Activated naive CD4-positive, alpha-beta T cell treated with anti-CD3 and anti-CD28 coated beads, Interleukin-2, amount 50 U/mL, for 72 hours (primary cell): Measurements from ENCODE around the gene STIP1. TPM values are rescaled to one million over a fixed set of nuclear protein-coding genes. Genes with fewer than 3 reads are reported as not detected.

ENCODE experiments used
- ATAC-seq, 2 donors: fragments of 150-1000 bp; cut with Tn5 transposase; 2 replicates each; pipeline ENCODE4 v1.10.0; 2021; ENCODE audit warnings: mild to moderate bottlenecking in 2 of 2, moderate library complexity in 2 of 2
- DNase-seq, 2 donors: peaks; one replicate each; pipeline ENCODE4 v3.0.0; 2021 to 2022; ENCODE audit warnings: low spot score in 2 of 2
- H3K27ac Mint-ChIP-seq, 2 donors: one replicate each; pipeline ENCODE4 v1.8.0; 2022; ENCODE audit warnings: mild to moderate bottlenecking in 2 of 2, mixed read lengths in 2 of 2
- H3K36me3 Mint-ChIP-seq, 2 donors: one replicate each; pipeline ENCODE4 v1.8.0; 2022; ENCODE audit warnings: mixed read lengths in 2 of 2
- H3K9me3 Mint-ChIP-seq, 2 donors: one replicate each; pipeline ENCODE4 v1.8.0; 2022; ENCODE audit warnings: mixed read lengths in 2 of 2
- total RNA-seq, 2 donors: library from RNA; stranded (reverse); gene quantifications; one replicate each; pipeline ENCODE4 v1.2.3, GENCODE V29; 2022

The STIP1 gene
- total RNA-seq, 2 donors from 2014 or later, result 328 to 366 TPM

DNA sequence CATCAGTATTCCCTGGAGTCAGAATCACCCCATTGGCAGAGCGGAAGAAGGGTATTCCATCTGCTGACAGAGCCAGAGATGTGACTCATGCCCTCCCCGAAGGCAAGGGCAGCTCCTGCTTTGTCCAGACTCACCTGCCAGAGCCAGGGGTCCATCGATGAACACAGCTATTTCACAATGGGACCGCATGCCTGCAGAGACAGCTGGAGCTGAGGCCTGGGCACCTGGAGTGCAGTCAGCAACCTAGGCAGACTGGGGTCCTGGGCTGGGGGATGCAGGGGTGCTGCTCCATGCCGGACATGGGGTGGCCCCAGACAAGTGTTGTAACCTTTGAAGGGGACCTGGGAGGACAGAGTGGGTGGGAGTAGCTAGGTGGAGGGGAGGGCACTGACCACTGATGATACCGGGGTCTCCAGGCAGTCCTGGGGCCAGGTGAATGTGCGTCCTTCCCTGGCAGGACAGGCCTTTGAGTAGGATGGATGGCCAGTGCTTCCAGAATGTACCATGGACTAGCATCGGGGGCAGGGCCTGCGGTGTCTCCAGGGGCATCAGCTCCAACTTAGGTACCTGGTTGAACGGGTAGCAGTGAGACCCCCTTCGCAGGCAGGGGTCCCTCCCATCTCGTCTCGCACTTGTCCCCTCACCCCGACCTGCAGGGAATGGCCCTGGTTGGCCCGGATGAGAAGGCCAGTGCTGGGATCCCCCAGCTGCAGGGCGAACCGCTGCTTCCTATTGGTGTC, 38.4 kb downstream of the STIP1 start:
- DNase-seq, result no peak
- Mint-ChIP-seq H3K9me3 (no peaks in the 10 kb centered on the region), H3K36me3 (peaks cover 0 to 8% of the 10 kb centered on the region in 2 donors)

DNA sequence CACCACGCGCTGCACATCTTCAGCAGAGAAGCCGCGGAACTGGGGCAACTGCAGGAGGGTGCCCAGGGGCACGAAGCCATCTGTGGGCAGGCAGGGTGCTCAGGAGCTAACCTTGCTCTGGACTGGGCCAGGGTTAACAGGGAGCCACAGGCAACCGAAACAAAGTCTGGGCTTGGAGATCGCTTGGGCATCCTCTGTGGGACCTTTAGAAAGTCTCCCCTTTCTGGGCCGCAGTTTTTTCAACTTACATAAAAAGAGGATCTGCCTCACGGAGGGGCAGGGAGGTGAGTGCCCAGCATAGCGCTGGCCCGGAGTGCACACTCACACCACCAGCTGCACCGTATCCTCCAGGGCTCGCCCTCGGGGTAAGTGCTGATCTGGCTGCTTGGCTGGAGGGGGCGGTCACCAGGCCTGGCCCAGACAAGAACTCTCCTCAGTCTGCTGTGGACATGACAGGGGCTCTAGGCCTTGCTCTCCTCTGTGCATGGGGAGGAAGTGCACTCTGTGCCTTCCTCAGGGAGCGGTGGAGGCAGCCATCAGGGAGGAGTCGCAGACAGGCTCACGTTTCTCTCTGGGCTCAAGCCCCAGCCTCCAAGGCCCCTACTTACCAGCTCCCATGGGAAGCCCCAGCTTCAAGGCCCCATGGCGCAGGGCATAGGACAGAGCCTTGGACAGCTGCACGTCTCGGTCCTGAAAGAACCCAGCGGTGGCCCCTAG, 39.1 kb downstream of the STIP1 start:
- Mint-ChIP-seq H3K36me3 (peaks cover 0 to 8% of the 10 kb centered on the region in 2 donors), H3K27ac (peak overlapping the region; percentile 60 to 92), H3K9me3 (no peaks in the 10 kb centered on the region)
- ATAC-seq (no peak), DNase-seq (no peak)

More for the DNA sequence above, 38.4 kb downstream of the STIP1 start:
- peak overlapping the region; percentile 78 to 84 for H3K27ac Mint-ChIP-seq
- no peak for ATAC-seq

DNA sequence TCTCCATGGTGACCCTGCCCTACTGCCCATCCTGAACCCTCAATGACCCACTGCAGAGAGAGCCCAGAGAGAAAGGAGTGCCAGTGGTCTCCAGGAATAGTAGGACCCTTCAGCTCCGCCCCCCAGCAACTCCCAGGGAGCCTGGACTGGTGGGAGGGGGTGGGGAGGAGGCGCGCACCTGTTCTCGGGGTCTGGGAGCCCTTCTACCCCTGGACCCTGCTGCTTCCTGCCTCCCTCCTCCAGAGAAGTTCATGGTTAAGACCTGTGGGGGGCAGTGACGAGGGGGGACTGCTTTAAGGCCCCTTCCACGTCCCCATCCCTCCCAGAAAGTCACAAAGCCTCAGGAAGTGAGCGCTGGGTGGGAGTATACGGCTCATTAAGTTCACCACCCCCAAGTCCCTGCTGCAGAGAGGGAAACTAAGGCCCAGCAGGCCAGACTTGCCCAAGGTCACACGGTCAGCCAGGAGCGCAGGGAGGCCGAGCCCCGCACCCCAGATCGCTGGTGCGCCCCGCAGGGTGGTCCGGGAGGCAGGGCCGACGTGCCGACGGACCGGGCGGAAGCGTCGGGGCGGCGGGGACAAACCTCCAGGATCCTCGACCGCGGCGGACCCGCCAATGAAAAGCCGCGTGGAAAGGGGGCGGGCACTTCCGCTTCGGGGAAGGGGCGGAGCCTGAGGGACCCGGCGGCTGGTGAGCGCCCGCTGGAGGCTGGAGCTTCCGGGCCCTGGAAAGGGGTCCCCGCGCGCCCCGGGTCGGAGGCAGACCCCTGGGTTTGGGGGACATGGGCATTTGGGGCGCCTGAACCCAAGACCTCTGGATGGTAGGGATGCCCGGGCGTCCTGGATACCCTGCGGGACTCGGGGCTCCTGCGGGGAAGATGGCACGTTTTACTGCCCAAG, 39.9 kb downstream of the STIP1 start, which contains the start of the genes NUDT22 and TRPT1:
TSS of gene NUDT22 (plus strand) at position 667 of the 899 bp plus-strand sequence. CDS start 379 bp downstream, outside the sequence.
TSS of gene TRPT1 (minus strand) at position 579 of the 899 bp plus-strand sequence. CDS start at position 253, 326 bp downstream.
- H3K27ac Mint-ChIP-seq, result peak within 1 kb of the TSS; percentile 74 to 92
- ATAC-seq (peak; percentile 72 to 75), DNase-seq (peak; percentile 91 to 98)
- no peaks in the 10 kb centered on the region for H3K9me3 Mint-ChIP-seq
- H3K36me3 Mint-ChIP-seq, result peaks cover 0 to 8% of the 10 kb centered on the region in 2 donors

DNA sequence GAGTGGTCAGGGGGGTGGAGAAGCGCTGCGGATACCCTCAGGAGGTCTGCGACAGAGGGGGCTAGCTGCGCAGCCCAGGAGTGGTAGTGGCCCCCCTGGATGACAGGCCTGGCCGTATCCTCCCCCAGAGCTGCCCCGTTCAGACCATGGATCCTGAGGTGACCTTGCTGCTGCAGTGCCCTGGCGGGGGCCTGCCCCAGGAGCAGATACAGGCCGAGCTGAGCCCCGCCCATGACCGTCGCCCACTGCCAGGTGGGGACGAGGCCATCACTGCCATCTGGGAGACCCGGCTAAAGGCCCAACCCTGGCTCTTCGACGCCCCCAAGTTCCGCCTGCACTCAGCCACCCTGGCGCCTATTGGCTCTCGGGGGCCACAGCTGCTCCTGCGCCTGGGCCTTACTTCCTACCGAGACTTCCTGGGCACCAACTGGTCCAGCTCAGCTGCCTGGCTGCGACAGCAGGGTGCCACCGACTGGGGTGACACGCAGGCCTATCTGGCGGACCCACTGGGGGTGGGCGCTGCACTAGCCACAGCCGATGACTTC, 40.6 kb downstream of the STIP1 start:
- DNase-seq, result peak; percentile 66 to 88
- ATAC-seq, result peak; percentile 68 to 70
- Mint-ChIP-seq H3K9me3 (no peaks in the 10 kb centered on the region), H3K27ac (peak overlapping the region; percentile 74 to 92), H3K36me3 (peaks cover 0 to 8% of the 10 kb centered on the region in 2 donors)

DNA sequence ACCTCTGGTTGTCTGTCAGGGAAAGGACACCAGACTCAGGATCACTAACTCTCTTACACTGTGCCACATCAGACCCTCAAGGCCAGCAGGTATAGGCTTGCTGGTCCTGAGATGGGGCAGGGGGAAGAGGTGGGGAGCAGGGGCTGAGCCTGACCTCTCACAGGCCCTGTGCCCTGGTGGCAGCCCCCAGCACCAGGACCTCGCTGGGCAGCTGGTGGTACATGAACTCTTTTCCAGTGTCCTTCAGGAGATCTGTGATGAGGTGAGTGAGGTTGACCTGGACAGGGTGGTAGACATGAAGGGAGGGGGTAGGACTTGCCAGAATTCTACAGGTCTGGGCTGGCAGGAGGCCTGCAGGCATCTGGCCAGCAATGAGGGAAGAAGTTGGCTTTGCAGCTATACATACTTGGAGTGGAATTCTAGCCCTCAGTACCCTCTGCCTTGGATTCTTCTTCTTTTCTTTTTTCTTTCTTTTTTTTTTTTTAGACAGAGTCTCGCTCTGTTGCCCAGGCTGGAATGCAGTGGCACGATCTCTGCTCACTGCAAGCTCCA, 41.5 kb downstream of the STIP1 start:
- DNase-seq, result no peak
- Mint-ChIP-seq H3K36me3 (peaks cover 0 to 8% of the 10 kb centered on the region in 2 donors), H3K27ac (peak overlapping the region; percentile 92 to 95), H3K9me3 (no peaks in the 10 kb centered on the region)
- no peak for ATAC-seq

DNA sequence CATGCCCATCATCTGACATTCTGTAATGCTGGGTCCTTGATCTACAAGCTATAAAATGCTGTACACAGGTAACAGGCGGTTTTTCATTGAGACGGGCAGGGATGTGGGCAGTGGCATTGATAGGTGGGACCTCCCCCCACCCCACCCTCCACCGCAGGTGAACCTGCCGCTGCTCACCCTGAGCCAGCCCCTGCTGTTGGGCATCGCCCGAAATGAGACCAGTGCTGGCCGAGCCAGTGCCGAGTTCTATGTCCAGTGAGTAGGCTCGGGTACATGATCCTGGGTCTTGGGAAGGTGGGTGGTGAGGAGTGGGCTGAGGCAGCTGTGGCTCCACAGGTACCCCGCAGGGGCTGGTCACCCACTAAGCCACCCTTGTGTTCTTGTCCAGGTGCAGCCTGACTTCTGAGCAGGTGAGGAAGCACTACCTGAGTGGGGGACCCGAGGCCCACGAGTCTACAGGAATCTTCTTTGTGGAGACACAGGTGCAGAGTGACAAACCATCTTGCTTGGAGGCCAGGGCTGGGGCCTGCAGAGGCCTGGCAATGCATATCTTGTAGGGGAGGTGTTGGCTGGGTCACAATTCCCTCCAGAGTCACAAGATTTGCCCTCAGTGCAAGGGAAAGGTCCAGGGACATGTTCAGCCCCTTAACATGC, 43.2 kb downstream of the STIP1 start:
- no peaks in the 10 kb centered on the region for H3K9me3 Mint-ChIP-seq
- DNase-seq (no peak), ATAC-seq (no peak)
- H3K36me3 Mint-ChIP-seq, result peaks cover 0 to 8% of the 10 kb centered on the region in 2 donors
- H3K27ac Mint-ChIP-seq, result peak overlapping the region; percentile 81 to 92

DNA sequence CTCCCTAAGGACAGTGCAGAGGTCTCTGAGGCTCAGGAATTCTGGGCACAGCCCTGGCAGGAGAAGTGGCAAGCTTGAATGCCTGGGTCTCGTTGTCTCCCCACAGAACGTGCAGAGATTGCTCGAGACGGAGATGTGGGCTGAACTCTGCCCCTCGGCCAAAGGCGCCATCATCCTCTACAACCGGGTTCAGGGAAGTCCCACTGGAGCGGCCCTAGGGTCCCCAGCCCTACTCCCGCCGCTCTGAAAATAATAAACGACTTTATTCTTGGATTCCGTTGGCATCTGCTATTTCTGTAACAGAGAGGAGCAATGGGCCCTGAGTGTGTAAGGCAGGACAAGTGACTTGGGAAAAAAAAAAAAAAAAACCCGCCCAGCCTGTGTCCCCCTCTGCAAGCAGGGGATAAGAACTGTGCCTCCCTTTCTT, 43.8 kb downstream of the STIP1 start:
- ATAC-seq (no peak), DNase-seq (no peak)
- H3K9me3 Mint-ChIP-seq, result no peaks in the 10 kb centered on the region
- H3K36me3 Mint-ChIP-seq, result peaks cover 0 to 8% of the 10 kb centered on the region in 2 donors
- H3K27ac Mint-ChIP-seq, result peak overlapping the region; percentile 81 to 92

DNA sequence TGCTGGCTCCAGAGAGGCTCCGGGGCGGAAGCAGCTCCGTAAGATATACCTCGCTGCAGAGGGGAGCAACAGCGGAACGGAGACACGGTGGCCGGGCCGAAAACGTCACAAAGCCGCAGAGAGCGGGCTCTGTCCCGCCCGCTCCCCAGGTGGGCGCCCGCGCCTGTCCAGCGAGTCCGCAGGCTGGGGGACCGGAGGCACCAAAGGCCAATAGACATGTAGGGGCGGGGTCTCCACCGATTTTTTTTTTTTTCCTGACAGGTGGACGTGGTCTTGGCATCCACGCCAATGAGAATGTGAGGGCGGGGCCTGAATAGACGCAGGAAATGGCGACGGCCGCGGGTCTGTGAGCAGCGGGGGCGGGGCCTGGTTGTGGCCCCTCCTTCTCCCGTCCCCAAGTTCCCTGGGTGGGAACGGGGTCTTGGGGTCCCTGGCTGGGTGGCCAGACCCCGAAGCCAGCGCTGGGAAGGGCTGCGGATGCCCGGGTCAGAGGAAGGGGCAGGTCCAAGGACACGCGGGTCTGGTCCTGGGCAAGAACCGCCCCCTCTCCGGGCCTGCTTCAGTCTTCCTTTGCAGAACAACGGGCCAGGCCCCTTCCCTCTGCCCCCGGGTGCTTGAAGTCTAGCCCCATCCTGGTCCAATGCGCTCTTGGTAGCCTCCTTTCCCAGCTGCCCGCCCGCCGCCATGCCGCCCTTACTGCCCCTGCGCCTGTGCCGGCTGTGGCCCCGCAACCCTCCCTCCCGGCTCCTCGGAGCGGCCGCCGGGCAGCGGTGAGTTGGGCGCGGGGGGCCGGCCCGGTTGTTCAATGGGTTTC, 44.4 kb downstream of the STIP1 start, which contains the start of gene DNAJC4:
TSS of gene DNAJC4 (plus strand) at position 378 of the 814 bp plus-strand sequence. CDS start at position 685, 307 bp downstream.
- ATAC-seq (peak; percentile 51 to 54), DNase-seq (peak; percentile 90 to 92)
- peak within 1 kb of the TSS; percentile 89 to 92 for H3K27ac Mint-ChIP-seq
- no peaks in the 10 kb centered on the region for H3K9me3 Mint-ChIP-seq
- H3K36me3 Mint-ChIP-seq, result peaks cover 0 to 8% of the 10 kb centered on the region in 2 donors

DNA sequence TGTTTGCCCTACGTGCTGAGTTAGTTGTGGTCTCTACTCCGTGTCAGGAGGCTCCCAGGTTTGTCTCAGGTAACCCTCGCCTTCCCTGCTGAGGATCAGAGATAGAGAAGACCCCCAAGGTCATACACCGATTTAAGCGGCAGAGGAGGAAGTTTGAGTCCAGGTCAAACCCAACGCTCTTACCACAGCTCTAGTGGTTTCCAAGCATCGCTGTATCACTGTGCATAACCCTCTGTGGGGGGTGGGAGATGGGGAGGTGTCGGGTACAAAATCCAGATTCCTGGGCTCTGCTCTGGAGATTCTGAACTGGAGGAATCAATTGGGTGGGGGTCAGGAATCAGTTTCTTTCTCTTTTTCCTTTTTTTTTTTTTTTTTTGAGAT, 45.0 kb downstream of the STIP1 start:
- no peaks in the 10 kb centered on the region for H3K9me3 Mint-ChIP-seq
- H3K27ac Mint-ChIP-seq, result peak overlapping the region; percentile 89 to 92
- DNase-seq (no peak), ATAC-seq (no peak)
- peaks cover 0 to 8% of the 10 kb centered on the region in 2 donors for H3K36me3 Mint-ChIP-seq

DNA sequence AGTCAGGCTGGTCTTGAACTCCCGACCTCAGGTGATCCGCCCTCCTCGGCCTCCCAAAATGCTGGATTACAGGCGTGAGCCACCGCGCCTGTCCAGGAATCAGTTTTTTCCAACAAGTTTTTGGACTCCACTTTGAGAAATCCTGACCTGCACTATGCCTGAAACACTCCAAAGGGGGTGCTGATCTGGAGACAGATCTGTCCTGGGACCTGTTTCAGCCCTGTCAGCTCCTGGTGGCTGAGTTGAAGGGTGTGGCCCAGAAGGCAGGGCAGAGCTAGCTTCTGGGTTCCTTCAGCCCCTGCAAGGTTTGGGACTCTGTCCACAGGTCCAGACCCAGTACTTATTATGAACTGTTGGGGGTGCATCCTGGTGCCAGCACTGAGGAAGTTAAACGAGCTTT, 45.6 kb downstream of the STIP1 start:
- ATAC-seq, result no peak
- DNase-seq, result no peak
- H3K9me3 Mint-ChIP-seq, result no peaks in the 10 kb centered on the region
- H3K27ac Mint-ChIP-seq, result no peak overlapping the region
- H3K36me3 Mint-ChIP-seq, result peaks cover 0 to 8% of the 10 kb centered on the region in 2 donors

DNA sequence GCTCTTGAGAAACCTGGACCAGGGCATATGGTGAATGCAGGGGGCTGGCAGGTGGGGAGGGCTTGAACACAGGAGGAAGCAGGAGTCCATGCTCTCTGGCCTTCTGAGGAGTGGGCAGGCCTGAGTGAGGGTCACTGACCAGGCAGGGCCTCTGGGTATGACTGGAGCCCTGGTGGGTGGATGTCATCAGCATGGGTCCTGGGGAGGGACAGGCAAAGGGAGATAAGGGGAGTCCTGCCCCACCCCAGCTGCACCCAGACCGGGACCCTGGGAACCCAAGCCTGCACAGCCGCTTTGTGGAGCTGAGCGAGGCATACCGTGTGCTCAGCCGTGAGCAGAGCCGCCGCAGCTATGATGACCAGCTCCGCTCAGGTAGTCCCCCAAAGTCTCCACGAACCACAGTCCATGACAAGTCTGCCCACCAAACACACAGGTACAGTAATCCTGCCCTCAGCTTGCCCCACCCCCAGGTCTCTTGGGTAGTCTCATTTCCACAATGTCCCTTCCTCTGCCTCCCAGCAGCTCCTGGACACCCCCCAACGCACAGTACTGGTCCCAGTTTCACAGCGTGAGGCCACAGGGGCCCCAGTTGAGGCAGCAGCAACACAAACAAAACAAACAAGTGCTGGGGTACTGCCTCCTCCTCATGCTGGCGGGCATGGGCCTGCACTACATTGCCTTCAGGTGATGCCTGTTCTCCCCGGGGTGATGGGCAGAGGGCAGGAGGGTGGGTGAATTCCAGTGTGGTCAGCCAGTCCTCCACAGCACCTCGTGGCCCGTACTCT, 46.4 kb downstream of the STIP1 start:
- no peak for DNase-seq
- H3K36me3 Mint-ChIP-seq, result peaks cover 0 to 2% of the 10 kb centered on the region in 2 donors
- no peaks in the 10 kb centered on the region for H3K9me3 Mint-ChIP-seq
- H3K27ac Mint-ChIP-seq, result no peak overlapping the region
- ATAC-seq, result no peak

DNA sequence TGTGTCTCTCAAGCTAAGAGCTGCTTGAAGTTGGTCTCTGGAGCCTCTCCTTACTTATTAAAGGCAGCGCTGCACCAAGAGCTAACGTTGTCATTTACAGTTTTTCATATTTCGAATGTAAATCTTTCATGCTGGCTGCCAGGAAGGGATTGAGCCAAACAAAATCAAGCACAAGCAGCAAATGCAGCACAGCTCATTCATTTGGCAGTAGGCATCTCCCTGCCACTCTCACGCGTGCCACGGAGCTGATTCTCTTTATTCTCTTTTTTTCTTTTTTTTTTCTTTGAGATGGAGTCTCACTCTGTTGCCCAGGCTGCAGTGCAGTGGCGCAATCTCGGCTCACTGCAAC, 47.0 kb downstream of the STIP1 start:
- no peak for ATAC-seq
- Mint-ChIP-seq H3K27ac (peak overlapping the region in 1 of 2 donors; percentile 27), H3K36me3 (no peaks in the 10 kb centered on the region), H3K9me3 (no peaks in the 10 kb centered on the region)
- DNase-seq, result no peak

DNA sequence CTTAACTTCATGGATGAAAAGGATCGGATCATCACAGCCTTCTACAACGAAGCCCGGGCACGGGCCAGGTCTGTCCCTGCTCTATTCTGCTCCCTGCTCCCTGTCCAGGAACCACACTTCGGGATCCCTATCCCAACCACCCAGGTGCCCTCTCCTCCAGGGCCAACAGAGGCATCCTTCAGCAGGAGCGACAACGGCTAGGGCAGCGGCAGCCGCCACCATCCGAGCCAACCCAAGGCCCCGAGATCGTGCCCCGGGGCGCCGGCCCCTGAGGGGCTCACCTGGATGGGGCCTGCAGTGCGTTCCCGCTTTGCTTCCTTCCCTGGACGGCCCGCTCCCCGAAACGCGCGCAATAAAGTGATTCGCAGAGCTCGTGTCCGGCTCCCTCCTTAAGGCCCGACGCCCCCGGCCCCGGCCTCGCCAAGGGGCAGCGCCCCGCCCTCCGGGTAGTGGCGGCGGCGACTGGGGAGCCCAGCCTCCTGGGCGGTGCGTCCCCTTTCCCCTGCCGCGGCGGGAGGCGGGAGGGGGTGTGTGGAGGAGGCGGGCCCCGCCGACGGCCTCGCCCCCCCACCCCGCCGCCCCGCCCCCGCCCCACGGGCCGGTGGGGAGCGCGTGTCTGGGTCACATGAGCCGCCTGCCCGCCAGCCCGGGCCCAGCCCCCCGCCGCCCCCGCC, 48.1 kb downstream of the STIP1 start, which contains the start of gene VEGFB:
TSS of gene VEGFB (plus strand) at position 672 of the 674 bp plus-strand sequence. CDS start 250 bp downstream, outside the sequence.
- peak; percentile 48 to 75 for ATAC-seq
- Mint-ChIP-seq H3K27ac (peak within 1 kb of the TSS; percentile 59 to 65), H3K36me3 (no peaks in the 10 kb centered on the region), H3K9me3 (no peaks in the 10 kb centered on the region)
- peak in 1 of 2 donors; percentile 73 for DNase-seq
